ENCODE data around the gene INPP5A.

Gene INPP5A

DNA sequence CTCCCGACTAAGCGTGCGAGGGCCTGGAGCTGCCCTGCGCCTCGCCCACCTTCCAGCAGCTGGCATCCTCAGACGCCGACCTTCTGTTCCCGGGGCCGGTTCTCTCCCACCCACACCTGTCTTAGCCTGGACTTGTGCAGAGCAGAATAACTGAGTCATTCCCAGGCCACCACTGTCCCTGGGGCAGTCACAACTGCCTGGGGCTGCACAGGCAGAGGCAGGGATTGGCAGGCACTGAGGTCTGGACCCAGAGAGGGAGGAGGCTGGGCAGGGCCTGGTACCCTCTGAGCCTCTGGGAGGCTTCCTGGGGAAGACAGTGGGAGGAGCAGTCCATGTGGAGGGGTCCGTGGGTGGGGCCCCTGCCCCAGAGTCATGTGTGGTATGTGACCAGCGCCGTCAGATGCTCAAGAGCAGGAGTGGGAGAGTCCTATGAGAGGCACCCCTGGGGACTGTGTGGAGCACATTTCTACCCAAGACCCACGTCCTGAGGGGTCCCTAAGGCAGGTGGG is 174.1 kb downstream of the INPP5A start:
- no peak for FAIRE-seq

DNA sequence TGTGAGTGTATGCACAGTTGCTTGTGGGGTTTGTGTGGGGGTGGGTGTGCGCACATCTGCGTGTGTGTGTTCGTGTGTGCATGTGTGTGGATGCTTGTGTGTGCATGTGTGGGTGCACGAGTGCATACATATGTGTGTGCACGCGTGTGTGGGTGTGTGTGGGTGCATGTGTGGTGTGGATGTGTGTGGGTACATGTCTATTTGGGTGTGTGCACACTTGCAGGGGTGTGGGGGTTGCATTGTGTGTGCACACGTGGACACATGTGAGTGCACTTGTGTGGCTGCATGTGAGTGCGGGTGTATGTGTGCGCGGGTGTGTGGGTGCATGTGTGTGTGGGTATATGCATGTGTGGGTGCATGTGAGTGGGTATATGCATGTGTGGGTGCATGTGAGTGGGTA is 174.7 kb downstream of the INPP5A start:
- FAIRE-seq: no peak

DNA sequence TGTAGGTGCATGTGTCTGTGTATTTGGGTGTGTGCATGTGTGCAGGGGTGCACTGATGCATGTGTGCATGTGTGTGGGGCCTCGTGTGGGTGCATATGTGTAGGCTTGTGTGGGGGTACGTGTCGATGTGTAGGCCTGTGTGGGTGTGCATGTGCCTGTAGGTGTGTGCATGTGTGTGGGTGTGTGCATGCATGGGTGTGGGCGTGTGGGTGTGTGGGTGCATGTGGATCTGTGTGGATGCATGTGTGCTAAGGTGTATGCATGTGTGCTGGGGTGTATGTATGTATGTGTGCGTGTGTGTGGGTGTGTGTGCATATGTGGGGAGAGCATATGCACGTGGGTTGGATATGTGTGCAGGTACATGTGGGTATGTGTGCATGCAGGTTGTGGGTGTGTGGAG is 175.2 kb downstream of the INPP5A start:
- no peak for FAIRE-seq

DNA sequence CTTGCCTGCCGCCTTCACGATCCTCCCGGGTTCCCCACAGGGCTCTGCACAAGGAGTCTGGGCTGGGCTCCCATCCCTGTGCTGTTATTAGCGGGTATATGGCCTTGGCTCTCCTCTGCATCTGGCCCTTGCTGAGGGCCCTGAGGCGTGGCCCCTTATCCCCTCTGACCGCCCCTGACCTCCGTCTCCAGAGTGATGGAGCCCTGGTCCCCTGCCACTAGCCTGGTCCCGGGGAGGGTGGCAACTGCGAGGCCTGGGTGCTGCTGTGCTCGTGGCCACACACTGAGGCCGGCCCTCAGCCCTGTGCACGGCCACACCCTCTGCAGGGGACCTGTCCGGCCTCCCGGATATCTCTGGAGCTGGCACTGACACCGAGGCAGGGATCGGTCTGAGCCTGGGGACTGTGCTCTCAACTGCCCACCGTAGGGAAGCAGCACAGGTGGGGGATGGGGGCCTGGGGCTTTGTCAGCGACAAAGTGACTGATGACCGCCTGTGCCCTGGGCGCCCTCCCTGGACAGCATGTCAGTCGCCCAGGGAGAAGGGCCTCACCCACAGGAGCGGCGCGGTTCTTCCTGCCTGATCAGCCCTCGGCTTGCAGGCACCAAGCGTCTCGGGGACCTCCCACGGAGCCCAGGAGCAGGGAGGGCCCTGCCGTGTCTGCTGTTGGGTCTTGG is 176.0 kb downstream of the INPP5A start:
- FAIRE-seq: no peak

DNA sequence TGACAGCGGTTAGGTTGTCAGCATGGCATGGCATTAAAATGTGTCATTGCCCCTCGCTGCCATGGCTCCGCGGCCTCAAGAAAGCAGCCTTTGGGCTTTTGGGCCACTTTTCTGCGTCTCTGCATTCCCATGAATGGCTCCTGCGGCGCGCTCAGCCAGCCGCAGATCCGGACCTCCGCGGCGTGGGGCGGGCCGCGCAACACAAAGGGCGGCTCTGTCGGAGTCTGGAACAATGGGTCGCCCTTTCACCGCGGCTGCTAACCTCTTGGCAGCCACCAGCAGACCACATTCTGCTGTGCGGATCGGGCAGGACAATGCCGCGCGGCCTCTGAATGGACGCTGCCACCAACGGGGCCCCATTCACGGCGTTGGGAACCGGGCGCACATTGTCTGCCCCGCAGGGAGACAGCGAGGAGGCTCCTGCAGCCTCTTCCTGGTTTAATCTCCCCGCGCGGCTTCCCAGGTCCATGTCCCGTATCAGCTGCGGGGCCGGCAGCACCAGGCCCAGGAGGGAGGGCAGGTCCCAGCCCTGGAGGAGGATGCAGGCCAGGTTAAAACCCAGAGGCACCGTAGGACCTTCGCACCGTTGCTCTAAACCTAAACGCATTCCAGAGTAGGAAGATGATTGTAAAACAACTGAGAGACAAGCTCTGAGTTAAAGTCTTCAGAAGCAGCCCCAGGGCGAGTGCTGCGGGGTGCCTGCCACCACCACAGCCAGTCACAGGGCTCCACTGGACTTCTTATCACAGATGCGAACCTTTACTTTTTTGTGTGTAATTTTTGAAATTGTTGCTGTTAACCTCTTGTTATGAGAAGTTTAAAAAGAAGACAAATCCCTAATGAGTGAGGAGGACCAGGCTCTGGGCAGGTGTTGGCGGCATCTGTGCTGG is 176.8 kb downstream of the INPP5A start:
- FAIRE-seq: no peak

DNA sequence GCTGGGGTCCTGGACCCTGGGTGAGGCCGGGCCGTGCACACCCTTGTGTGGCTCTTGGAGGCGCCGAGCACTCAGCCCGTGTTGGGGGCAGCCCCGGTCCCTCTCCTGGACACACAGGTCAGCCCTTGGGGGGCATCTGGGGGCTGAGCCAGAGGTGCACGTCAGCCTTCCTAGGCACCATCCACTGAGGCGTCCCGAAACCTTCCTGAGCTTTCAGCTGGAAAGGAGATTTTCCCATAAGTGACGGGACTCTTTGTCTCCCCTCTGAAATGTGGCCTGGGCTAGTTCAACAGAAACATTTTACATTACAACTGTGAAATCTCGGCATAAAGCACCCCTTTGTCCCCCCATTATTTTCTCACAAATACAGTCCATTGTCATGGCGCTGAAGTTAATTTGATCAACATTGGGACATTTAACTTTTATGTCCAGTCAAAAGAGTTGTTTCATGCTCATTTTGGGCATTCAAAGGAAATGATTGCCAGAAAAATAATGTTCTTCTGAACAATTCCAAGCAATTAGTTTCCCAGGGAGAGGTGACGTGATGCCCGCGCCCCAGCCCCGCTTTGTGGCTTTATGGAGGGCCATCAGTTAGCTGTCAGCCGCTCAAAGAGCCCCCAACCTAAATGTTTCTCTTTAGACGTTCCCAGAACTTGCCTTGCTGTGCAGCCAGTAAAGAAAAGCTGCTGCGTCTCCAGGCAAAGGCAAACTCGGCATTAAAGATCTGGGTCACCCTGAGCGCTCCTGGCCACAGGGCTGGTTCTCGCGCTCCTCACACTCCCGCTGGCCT is 177.6 kb downstream of the INPP5A start:
- FAIRE-seq: no peak

DNA sequence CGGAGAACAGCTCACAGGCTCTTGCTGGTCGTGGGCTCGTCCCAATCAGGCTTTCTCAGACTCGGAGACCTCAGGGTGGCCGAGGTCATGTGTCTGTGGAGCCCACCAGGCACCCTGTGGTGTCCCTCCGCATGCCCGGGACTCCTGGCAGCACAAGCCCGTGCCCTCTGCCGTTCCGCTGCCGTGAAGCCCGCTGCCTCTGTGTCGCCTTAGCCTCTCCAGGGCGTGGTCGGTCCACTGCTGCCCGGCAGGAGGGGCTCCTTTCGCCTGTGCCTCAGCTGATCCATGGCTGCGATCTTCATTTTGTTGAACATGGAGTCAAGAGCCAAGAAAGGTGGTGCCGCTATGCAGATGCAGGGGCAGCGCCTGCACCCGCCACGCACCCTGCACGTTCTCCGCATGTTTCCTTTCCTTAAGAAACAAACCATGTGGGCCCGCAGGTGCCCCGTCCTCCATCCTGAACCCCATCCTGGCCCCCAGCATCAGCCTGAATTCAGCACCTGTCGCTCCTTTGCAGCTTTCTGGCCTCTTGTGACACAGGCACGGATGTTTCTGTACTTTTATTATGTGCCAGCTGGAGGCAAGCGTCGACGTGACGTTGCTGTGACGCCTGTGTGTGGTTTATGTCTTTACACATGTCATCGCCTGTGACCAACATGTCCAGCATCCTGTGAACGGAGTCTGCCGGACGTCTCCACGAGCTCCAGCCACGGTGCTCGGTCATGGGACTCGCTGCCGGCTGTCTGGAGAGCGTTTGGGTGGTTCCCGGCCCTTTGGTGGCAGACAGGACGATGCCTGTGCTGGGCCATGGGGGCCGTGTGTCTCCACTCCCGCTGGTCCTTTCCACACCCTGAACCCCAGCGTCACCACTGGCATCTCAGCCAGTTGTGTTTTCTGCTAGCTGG is 178.4 kb downstream of the INPP5A start:
- no peak for FAIRE-seq

DNA sequence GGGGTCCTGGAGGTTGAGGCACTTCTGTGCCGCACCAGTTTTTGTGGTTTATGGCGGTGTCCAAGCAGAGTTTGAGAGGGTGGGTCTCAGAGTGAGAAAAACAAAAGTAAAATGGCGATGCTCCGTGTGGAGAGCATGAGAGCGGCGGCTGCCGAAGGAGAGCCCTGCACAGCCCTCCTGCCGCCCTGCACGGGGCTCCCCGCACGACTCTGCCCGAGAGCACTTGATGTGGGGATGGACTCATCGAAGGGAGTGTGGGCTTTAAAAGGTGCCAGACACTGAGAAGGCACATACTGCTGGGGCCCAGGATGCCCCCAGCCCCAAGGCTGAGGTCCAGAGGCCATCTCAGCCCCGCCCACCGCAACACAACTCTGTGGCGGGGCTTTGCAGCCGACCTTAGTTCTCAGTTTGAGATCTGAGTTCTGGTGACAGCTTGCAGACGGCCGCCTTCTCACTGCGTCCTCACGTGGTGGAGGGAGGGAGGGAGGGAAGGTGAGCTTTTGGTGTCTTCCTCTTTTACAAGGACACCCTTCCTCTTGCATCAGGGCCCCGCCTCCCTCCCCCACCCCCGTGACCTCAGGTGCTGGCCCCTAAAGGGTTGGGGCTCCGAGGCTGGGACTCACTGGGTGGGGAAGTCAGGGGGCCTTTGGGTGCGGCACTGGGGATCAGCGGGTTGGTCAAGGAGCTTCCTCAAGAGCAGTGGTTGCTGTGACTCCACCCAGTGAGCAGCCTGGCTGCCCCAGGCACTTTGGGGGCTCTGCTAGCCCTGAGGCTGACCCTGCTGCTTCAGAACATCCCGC is 179.3 kb downstream of the INPP5A start:
- no peak for FAIRE-seq

DNA sequence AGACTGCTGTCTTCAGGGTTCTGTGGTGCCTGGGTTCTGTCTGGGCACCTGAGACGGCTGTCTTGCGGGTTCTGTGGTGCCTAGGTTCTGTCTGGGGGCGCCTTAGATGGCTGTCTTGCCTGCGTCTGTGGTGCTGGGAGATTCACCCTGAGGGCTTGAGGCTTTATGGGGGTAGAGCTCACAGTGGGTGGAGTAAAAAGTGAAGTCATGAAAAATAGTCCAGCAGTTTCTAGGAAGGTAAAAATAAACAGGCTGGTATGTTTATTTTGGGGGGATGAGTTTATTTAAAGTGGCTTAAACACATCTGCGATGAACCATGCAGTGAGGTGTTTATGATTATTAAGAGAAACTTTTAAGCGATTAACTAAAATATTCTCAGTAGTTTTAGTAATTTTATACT is 184.1 kb downstream of the INPP5A start:
- no peak for FAIRE-seq

DNA sequence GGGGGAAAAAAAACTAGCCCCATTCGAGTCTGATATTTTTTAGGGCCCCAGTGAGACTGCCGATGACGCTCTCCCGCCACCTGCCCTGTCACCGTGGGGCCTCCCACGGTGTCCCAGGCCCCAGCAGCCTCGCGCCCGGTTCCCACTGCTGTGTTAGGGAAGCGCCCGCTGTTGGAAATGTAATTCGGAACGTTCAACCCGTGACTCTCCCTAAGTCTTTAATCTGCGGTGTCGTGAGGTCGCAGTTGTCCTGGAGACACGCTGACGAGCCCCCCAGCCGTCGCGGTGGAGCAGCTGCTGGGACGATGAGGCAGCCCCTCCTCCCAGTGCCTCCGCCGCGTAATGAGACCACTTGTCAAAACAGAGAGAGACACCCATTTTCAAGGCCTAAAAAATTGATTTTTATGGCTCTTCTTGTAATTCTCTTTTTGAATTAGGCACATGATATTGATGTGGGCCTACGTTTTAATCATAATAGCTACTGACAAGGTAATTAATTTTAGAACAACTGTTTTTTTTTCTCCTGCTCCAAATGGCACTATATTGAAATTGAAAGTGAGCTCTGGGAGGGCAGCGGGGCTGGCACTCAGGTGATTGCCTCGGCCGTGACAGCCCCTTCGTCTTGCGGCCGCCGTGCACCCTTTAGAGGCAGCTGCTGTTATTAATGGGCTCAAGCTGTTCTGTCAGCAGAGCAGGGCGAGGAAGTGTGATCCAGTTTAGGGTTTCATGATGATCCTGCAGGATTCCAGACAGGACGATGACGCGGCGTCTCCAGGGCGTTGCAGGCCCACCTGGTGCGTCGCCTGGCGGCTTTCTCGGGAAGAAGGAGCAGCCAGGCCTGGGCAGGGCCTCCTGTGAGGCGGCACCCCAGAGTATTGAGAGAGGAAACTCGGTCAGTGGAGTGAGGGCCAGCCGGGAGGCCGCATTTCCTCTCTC is 185.1 kb downstream of the INPP5A start:
- FAIRE-seq: no peak

DNA sequence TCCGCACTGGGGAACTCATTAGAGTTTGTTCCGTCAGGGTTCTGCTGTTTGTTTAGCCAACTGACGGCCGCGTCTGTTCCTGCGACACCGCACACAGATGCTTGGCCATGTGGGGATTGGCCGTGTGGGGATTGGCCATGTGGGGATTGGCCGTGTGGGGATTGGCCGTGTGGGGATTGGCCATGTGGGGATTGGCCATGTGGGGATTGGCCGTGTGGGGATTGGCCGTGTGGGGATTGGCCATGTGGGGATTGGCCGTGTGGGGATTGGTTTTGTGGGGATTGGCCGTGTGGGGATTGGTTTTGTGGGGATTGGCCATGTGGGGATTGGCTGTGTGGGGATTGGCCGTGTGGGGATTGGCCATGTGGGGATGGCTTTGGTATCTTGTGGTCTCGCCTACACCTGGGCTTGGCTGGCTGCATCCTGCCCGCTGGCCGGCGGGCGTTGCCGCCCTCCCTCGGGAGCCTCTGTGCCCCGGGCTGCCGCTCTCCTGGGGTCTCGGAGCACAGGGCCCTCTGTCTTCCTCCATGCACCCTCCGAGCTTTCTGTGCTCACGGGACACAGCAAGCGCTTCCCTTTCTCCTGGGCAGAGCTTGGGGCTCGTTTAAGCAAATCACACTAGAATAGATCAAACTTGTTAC is 185.9 kb downstream of the INPP5A start:
- FAIRE-seq: no peak

DNA sequence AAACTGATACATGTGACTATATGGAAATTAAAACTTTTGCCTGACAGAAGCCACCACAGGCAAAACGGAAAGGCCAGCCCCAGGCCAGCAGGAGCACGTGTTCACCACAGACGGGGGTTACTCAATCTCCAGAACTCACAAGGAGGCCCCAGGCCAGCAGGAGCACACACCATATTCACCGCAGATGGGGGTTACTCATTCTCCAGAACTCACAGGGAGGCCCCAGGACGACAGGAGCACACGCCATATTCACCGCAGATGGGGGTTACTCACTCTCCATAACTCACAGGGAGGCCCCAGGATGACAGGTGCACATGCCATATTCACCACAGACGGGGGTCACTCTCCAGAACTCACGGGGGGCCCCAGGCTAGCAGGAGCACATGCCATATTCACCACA is 186.9 kb downstream of the INPP5A start:
- FAIRE-seq: no peak

DNA sequence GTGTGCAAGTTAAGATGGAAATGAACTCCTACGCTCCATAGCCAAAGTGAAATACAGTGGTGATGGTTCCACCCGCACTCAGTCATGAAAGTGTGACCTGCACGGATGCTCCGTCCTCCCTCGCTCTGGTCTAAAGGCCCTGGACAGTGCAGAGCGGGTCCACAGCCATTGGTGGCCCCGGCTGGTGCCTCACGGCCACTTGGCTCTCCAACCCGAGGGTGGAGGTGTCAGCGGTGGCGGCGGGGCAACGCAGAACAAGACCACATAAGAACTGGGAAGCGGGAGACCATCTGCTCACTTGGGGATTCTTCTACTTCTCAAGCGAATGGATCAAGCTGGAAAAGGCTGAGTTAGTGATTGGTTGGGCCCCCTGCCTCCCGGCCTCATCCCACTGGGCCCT is 187.6 kb downstream of the INPP5A start:
- no peak for FAIRE-seq

DNA sequence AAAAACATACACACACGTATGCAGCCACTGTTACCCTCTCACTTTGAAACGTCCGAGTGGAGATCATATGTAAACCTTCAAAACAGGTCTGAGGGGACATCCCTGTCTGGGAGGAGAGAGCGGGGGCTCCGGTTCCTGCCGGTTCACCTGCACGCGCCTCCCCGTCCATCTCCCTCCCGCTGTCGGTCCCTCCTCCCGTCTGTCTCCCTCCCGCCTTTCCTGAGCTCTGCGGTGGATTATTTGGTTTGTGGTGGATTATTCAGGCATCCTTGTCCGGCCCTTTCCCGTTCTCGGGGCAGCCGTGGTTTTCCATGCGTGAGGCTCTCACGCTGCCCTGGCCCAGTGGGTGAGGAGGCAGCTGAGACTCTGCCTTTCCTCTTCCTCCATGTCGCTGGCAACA is 188.6 kb downstream of the INPP5A start:
- no peak for FAIRE-seq

DNA sequence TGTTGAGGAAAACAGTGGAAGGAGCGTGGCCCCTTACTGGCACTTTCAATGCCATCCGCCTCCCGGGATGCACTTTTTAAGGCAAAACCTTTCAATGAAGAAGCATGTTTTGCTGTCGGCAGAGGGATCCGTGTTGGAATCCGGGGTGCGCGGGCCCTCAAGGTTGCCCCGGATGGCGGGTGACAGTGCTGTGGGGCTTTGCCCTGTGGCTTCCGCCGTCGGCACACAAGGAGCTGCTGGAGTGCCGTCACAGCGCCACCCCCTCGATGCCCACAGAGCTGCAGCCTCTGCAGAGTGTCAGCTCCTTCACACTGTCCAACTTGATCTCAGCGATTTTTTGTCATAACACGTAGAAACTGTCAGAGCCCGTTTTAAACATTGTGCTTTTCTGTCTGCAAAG is 189.4 kb downstream of the INPP5A start:
- no peak for FAIRE-seq

DNA sequence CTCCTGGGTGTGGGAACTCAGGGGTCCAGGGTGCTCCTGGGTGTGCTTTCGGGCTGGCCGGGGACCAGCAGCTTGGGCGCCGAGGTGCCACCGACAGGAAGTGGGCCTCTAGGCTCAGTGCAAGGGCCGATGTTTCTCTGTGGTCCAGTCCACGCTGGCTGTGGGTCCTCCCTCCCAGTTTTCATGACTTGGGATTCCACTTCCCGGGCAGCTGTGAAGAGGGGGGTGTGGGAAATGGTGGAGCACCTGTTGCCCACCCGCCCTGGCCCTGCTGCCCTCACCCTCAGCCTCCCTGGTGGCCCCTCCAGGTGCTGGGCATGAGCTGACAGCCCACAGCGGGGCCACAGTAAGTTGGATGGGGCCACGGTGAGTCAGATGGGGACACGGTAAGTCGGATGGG is 189.8 kb downstream of the INPP5A start:
- no peak for FAIRE-seq

DNA sequence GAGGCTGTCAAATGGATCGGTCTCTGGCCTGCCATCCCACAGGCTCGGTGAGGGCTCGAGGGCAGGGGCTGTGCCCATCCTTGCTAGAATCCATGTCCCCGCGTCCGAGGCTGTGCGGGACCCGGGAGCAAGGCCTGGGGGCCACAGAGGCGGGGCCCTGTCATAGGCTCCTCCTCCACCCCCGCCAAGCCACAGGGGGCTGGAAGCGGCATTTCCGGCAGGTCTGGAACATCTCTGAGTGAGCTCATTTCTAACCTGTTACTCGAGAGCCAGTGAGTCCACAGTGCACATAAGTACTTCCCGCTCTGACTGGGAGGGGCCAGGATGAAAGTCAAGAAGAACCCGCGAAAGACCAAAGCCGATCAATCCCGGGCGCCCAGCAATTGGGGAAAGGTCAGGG is 190.7 kb downstream of the INPP5A start:
- FAIRE-seq: no peak

DNA sequence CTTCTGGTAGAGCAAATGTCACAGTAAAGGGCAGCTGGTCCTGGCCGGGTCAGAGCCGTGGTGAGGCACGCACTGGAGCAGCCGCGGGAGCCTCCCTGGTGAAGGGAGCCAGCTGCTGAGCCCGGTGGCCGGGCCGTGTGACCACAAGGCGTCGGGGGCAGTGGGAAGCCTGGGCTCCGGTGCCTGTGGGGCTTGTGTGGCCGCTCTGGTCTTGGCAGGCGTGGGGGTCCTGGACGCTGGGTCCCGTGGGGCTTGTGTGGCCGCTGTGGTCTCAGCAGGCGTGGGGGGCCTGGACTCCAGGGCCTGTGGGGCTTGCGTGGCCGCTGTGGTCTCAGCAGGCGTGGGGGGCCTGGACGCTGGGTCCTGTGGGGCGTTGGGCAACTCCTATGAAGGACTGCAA is 191.2 kb downstream of the INPP5A start:
- FAIRE-seq: no peak

DNA sequence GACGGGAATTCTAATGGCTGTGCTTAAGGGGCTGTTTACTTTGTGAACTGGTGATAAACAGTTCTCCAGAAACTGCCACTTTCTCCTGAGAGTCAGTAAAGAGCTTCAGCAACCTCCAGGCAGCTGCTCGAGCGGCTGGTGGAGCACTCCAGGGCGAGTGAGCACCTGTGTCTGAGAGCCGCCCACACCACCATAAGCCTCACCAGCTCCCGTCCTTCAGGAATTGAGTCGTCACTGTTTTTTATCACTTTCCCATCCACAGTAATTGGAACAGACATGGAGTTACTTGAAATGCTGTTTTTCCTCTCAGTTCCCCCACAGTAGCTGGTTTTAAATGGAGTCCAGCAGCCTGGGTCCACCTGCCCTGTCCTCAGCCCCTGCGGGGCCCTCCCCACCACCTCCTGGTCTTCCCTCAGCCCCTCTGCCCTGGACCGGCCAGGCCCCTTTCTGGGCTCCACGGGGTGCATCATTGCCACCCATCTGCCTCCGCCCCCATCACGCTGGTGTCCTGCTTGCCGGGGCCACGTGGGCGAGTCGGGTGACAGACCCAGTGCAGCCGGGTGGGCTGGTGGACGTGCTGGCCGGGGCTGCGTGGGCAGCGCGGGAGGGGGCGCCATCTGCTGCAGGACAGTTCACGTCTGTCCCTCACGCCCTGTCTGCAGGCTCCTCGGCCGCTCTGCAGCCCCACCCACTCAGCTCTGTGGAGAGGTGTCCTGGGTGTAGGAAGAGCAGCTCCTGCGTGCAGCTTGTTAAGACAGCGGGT is 192.4 kb downstream of the INPP5A start:
- no peak for FAIRE-seq
